Measurements from ENCODE around the gene TEAD1.
A peak's percentile ranks its signal among the peaks of the same experiment; 100 is the strongest.

TEAD1 gene

DNA sequence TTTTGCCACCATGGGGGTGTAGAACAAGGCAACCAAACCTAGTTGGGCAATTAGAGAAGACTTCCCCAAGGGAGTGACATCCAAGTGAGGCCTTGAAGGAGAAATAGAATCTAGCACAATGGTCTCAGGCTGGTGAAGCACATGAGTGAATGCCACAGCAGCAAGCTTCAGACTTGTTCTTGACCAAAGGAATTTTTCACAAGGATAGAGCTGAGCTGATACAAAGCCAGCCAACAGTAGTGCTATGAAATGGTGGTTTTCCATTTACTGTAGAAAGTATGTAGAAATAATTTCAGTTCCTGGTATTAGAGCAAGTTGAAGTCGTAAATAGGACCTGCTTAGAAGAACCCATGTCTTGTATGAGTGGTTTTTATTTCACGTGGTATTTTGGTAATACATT lies 186.6 kb downstream of the TEAD1 start:
- Histone ChIP-seq H4K91ac (ENCODE audit: low read depth, low read length, poor library complexity) (no peak overlapping the region), H3K9me3 (replicated peaks in 1 of 2; ENCODE audit: control insufficient read depth in 2 of 2, insufficient read depth in 1 of 2, low read depth in 1 of 2, low read length in 2 of 2) (peaks cover 0 to 4% of the 10 kb centered on the region in 2 donors), H3K4ac (ENCODE audit: low read length) (no peak overlapping the region), H3K4me2 (ENCODE audit: insufficient read depth, low read length, poor library complexity, severe bottlenecking) (no peak overlapping the region), H2AK5ac (ENCODE audit: low read depth, low read length) (no peak overlapping the region), H3K27ac (replicated peaks; ENCODE audit: low read length) (peak overlapping the region; percentile 37), H3K27me3 (ENCODE audit: control insufficient read depth in 3 of 3, insufficient read depth in 3 of 3, low read depth in 1 of 3, low read length in 3 of 3) (no peaks in the 10 kb centered on the region), H2AFZ (ENCODE audit: low read length) (no peak overlapping the region), H2BK15ac (ENCODE audit: low read length) (no peak overlapping the region), H2BK5ac (ENCODE audit: low read length) (no peak overlapping the region), H3K79me1 (ENCODE audit: low read depth, low read length) (no peaks in the 10 kb centered on the region), H3K18ac (ENCODE audit: low read length) (no peak overlapping the region), H3K23ac (ENCODE audit: low read depth, low read length, poor library complexity) (no peak overlapping the region), H3K4me3 (ENCODE audit: low read length in 2 of 2) (no peak overlapping the region), H2BK120ac (ENCODE audit: low read depth, low read length) (no peak overlapping the region), H4K8ac (ENCODE audit: low read depth, low read length) (no peak overlapping the region), H2BK12ac (ENCODE audit: low read length) (no peak overlapping the region), H3K4me1 (ENCODE audit: control insufficient read depth in 2 of 2, insufficient read depth in 1 of 2, low read depth in 1 of 2, low read length in 2 of 2) (peaks cover 19 to 43% of the 10 kb centered on the region in 2 donors), H3K36me3 (replicated peaks in 1 of 2; ENCODE audit: control insufficient read depth in 2 of 2, insufficient read depth in 2 of 2, low read length in 2 of 2) (peaks cover 0 to 21% of the 10 kb centered on the region in 2 donors), H3K9ac (ENCODE audit: low read depth, low read length, poor library complexity) (no peak overlapping the region), H3K14ac (ENCODE audit: low read length) (no peak overlapping the region)
- WGBS, 2 donors (ENCODE audit: extremely low coverage in 2 of 2, insufficient read length in 2 of 2, insufficient replicate concordance in 1 of 2), result no CpG with 5 or more reads among the region's 2 CpGs
- DNase-seq (ENCODE audit: low spot score), result no peak

DNA sequence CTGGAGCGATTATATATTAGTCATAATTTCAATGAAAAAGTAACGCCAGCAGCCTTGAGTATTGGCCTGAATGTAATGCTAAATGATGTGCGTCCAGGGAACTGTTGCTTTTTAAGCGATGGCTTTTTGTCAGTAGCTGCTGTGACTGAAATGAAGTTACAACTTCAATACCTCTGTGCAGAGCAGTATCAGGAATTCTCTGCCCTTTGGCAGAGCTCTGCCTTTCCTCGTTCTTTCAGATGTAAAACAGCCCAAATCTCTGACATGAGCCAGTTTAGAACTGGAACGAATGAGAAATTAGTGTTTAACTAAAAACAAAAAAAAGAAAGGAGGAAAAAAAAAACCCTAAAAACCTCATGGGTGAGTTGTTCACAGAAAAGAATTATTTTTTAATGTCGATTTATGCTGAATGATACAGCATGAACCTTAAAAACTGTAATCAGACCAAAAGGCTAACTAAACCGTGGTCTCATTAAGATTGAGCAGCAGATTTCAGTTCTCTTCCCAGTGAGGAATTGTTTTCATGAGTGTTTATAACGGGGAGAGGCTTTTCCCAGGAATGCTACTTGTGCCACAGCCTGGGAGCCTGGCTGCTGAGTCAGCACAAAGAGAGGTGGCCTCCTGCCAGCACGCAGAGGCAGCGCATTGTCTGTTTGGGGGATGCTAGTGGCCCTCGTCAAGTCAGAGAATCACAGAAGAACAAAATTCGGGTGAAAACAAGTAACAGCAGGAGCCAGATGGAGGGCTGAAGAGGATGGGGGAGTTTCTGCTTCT lies 188.7 kb downstream of the TEAD1 start:
- H3K27me3 ChIP-seq (ENCODE audit: control insufficient read depth in 3 of 3, insufficient read depth in 3 of 3, low read depth in 1 of 3, low read length in 3 of 3), result no peaks in the 10 kb centered on the region
- no peak overlapping the region for H2BK12ac ChIP-seq (ENCODE audit: low read length)
- no peak overlapping the region for H2AK5ac ChIP-seq (ENCODE audit: low read depth, low read length)
- peak overlapping the region; percentile 44 for H3K4me2 ChIP-seq (ENCODE audit: insufficient read depth, low read length, poor library complexity, severe bottlenecking)
- H3K79me1 ChIP-seq (ENCODE audit: low read depth, low read length), result peaks cover 2% of the 10 kb centered on the region
- H3K27ac ChIP-seq (replicated peaks; ENCODE audit: low read length), result peak overlapping the region; percentile 96
- H3K4me3 ChIP-seq (ENCODE audit: low read length in 2 of 2), result no peak overlapping the region
- H2BK120ac ChIP-seq (ENCODE audit: low read depth, low read length), result no peak overlapping the region
- no peak overlapping the region for H4K8ac ChIP-seq (ENCODE audit: low read depth, low read length)
- DNase-seq (ENCODE audit: low spot score), result peak; percentile 78
- H3K23ac ChIP-seq (ENCODE audit: low read depth, low read length, poor library complexity), result no peak overlapping the region
- H3K18ac ChIP-seq (ENCODE audit: low read length), result no peak overlapping the region
- H4K91ac ChIP-seq (ENCODE audit: low read depth, low read length, poor library complexity), result no peak overlapping the region
- H3K4ac ChIP-seq (ENCODE audit: low read length), result no peak overlapping the region
- no peak overlapping the region for H2BK5ac ChIP-seq (ENCODE audit: low read length)
- WGBS, 2 donors (ENCODE audit: extremely low coverage in 2 of 2, insufficient read length in 2 of 2, insufficient replicate concordance in 1 of 2), result no CpG with 5 or more reads among the region's 13 CpGs
- H2BK15ac ChIP-seq (ENCODE audit: low read length), result no peak overlapping the region
- no peaks in the 10 kb centered on the region for H3K9me3 ChIP-seq (replicated peaks in 1 of 2; ENCODE audit: control insufficient read depth in 2 of 2, insufficient read depth in 1 of 2, low read depth in 1 of 2, low read length in 2 of 2)
- H2AFZ ChIP-seq (ENCODE audit: low read length), result no peak overlapping the region
- peaks cover 32 to 43% of the 10 kb centered on the region in 2 donors for H3K4me1 ChIP-seq (ENCODE audit: control insufficient read depth in 2 of 2, insufficient read depth in 1 of 2, low read depth in 1 of 2, low read length in 2 of 2)
- H3K14ac ChIP-seq (ENCODE audit: low read length), result no peak overlapping the region
- no peak overlapping the region for H3K9ac ChIP-seq (ENCODE audit: low read depth, low read length, poor library complexity)
- H3K36me3 ChIP-seq (replicated peaks in 1 of 2; ENCODE audit: control insufficient read depth in 2 of 2, insufficient read depth in 2 of 2, low read length in 2 of 2), result peaks cover 0 to 18% of the 10 kb centered on the region in 2 donors

DNA sequence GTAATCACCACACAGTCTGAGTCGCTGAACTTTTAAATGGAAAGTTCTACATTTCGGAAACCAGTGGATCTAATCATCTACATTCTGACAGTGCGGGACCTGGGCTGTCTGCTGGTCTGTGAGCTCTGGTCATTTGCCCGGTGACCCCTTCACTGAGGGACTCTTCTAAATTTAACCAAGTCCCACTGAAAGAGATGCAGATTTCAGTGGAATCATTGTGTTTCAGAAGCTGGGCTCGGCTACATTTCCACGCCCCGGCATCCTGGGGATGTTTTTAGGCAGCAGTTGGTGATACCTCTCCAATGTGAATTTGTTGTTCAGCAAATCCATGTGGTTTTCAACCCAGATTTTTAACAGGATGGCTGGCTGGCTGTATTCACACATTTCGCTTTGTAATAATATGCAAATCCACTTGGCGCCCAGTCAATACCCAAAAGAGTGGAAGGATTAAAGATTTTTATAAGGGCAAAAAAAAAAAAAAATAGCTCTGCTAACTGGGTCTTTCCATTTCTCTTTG lies 189.4 kb downstream of the TEAD1 start:
- DNase-seq (ENCODE audit: low spot score), result no peak

DNA sequence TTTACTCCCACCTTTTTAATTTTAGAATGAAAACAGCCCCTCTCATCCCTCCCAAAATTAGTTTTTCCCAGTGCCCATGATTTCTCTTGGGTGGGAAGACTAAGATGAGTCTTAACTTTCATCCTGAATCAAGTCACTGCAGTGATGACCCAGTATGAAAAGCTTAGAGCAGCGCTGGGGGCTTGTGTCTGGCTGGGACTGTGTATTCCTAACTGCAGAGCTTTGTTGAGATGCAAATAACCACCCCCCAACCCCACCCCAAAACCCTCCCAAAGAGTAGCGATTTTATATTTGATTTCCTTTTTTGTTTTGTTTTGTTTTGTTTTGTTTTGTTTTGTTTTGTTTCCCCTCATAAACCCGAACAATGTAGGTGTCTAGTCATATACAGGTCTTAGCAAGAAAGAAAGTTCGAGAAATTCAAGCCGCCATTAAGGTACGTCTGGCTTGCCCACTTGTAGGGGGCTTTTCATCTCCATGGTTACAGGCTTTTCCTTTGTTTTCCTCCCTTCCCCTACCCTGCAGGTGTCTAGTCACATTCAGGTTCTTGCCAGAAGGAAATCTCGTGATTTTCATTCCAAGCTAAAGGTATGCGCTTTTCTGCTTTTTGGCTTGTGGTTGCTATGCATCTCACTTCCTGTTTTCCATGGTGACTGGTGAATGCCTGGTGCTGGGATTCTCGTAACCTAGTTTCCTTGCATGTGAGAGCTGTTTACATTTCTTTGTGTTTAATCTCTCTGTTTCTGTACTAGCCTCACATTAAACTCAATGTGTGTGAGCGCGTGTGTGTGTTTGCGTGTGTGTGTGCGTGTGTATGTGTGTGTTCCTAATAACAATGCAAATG lies 190.3 kb downstream of the TEAD1 start:
- H3K36me3 ChIP-seq (replicated peaks in 1 of 2; ENCODE audit: control insufficient read depth in 2 of 2, insufficient read depth in 2 of 2, low read length in 2 of 2), result peaks cover 0 to 18% of the 10 kb centered on the region in 2 donors
- no peak overlapping the region for H2BK12ac ChIP-seq (ENCODE audit: low read length)
- H3K14ac ChIP-seq (ENCODE audit: low read length), result no peak overlapping the region
- no peak overlapping the region for H3K4ac ChIP-seq (ENCODE audit: low read length)
- H3K9me3 ChIP-seq (replicated peaks in 1 of 2; ENCODE audit: control insufficient read depth in 2 of 2, insufficient read depth in 1 of 2, low read depth in 1 of 2, low read length in 2 of 2), result no peaks in the 10 kb centered on the region
- H4K91ac ChIP-seq (ENCODE audit: low read depth, low read length, poor library complexity), result no peak overlapping the region
- H2BK15ac ChIP-seq (ENCODE audit: low read length), result no peak overlapping the region
- H3K79me1 ChIP-seq (ENCODE audit: low read depth, low read length), result peaks cover 2% of the 10 kb centered on the region
- no peak overlapping the region for H3K4me3 ChIP-seq (ENCODE audit: low read length in 2 of 2)
- peak; percentile 89 for DNase-seq (ENCODE audit: low spot score)
- H3K4me1 ChIP-seq (ENCODE audit: control insufficient read depth in 2 of 2, insufficient read depth in 1 of 2, low read depth in 1 of 2, low read length in 2 of 2), result peaks cover 33 to 43% of the 10 kb centered on the region in 2 donors
- H2BK120ac ChIP-seq (ENCODE audit: low read depth, low read length), result no peak overlapping the region
- H3K18ac ChIP-seq (ENCODE audit: low read length), result no peak overlapping the region
- H3K23ac ChIP-seq (ENCODE audit: low read depth, low read length, poor library complexity), result no peak overlapping the region
- no CpG with 5 or more reads among the region's 13 CpGs for WGBS, 2 donors (ENCODE audit: extremely low coverage in 2 of 2, insufficient read length in 2 of 2, insufficient replicate concordance in 1 of 2)
- no peak overlapping the region for H2AFZ ChIP-seq (ENCODE audit: low read length)
- no peak overlapping the region for H2BK5ac ChIP-seq (ENCODE audit: low read length)
- H3K27ac ChIP-seq (replicated peaks; ENCODE audit: low read length), result peak overlapping the region; percentile 96
- H3K4me2 ChIP-seq (ENCODE audit: insufficient read depth, low read length, poor library complexity, severe bottlenecking), result peak overlapping the region; percentile 54
- no peak overlapping the region for H2AK5ac ChIP-seq (ENCODE audit: low read depth, low read length)
- no peak overlapping the region for H4K8ac ChIP-seq (ENCODE audit: low read depth, low read length)
- no peaks in the 10 kb centered on the region for H3K27me3 ChIP-seq (ENCODE audit: control insufficient read depth in 3 of 3, insufficient read depth in 3 of 3, low read depth in 1 of 3, low read length in 3 of 3)
- H3K9ac ChIP-seq (ENCODE audit: low read depth, low read length, poor library complexity), result no peak overlapping the region

More for the DNA sequence above, 189.4 kb downstream of the TEAD1 start:
- Histone ChIP-seq H3K18ac (ENCODE audit: low read length) (peak overlapping the region; percentile 5), H3K4me3 (ENCODE audit: low read length in 2 of 2) (no peak overlapping the region), H2AFZ (ENCODE audit: low read length) (no peak overlapping the region), H3K4ac (ENCODE audit: low read length) (no peak overlapping the region), H3K14ac (ENCODE audit: low read length) (no peak overlapping the region), H3K27me3 (ENCODE audit: control insufficient read depth in 3 of 3, insufficient read depth in 3 of 3, low read depth in 1 of 3, low read length in 3 of 3) (no peaks in the 10 kb centered on the region), H3K4me1 (ENCODE audit: control insufficient read depth in 2 of 2, insufficient read depth in 1 of 2, low read depth in 1 of 2, low read length in 2 of 2) (peaks cover 33 to 43% of the 10 kb centered on the region in 2 donors), H4K91ac (ENCODE audit: low read depth, low read length, poor library complexity) (no peak overlapping the region), H3K27ac (replicated peaks; ENCODE audit: low read length) (peak overlapping the region; percentile 96), H2BK120ac (ENCODE audit: low read depth, low read length) (no peak overlapping the region), H3K36me3 (replicated peaks in 1 of 2; ENCODE audit: control insufficient read depth in 2 of 2, insufficient read depth in 2 of 2, low read length in 2 of 2) (peaks cover 0 to 18% of the 10 kb centered on the region in 2 donors), H2BK12ac (ENCODE audit: low read length) (no peak overlapping the region), H2BK15ac (ENCODE audit: low read length) (no peak overlapping the region), H2BK5ac (ENCODE audit: low read length) (no peak overlapping the region), H2AK5ac (ENCODE audit: low read depth, low read length) (no peak overlapping the region), H3K9me3 (replicated peaks in 1 of 2; ENCODE audit: control insufficient read depth in 2 of 2, insufficient read depth in 1 of 2, low read depth in 1 of 2, low read length in 2 of 2) (no peaks in the 10 kb centered on the region), H4K8ac (ENCODE audit: low read depth, low read length) (no peak overlapping the region), H3K79me1 (ENCODE audit: low read depth, low read length) (peaks cover 2% of the 10 kb centered on the region), H3K9ac (ENCODE audit: low read depth, low read length, poor library complexity) (no peak overlapping the region), H3K23ac (ENCODE audit: low read depth, low read length, poor library complexity) (no peak overlapping the region), H3K4me2 (ENCODE audit: insufficient read depth, low read length, poor library complexity, severe bottlenecking) (peak overlapping the region; percentile 26)
- no CpG with 5 or more reads among the region's 9 CpGs for WGBS, 2 donors (ENCODE audit: extremely low coverage in 2 of 2, insufficient read length in 2 of 2, insufficient replicate concordance in 1 of 2)

All from neuronal stem cell (in vitro differentiated cells).